Measurements from ENCODE around the gene CYLC1. TPM values are rescaled to one million over a fixed set of nuclear protein-coding genes. Genes with fewer than 3 reads are reported as not detected.

CYLC1 gene
- total RNA-seq (2021; ENCODE audit: unreplicated experiment) = not detected
- polyA plus RNA-seq (2012; ENCODE audit: insufficient read length) = not detected
- percentile 4 among the genes with signal in this experiment for Bru-seq, nascent RNA
- percentile 4 among the genes with signal in this experiment for BruChase-seq, experiment 1, labeled RNA remaining after a 2-hour chase
- BruChase-seq, experiment 2, labeled RNA remaining after a 6-hour chase = not detected
- long read RNA-seq = 0 reads

DNA sequence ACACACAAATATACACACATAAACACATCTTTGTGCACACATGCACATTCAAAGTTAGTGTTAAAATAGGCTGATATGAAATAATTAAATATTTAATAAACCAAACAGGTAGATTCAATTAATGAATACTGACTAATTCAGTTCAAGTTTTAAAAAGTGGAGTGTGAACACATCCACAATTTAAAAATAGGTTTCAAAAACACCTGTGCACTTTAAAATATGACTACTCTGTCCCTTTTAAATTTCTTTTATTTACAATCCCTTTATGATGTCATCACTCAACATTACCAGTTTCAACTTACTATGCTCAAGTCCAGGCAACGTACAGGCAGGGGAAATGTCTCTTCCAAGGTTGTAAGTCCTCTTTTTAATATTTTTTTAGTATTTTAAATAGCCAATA is at the start of gene CYLC1:
CYLC1 (plus strand) TSS at position 301 of the 400 bp plus-strand sequence; CDS start at position 338, 37 bp downstream.
- TF ChIP-seq TCF7L2 (IDR thresholded peaks at IDR 0.05; ENCODE audit: low read depth, low read length) (no peak), REST (IDR thresholded peaks at IDR 0.05; ENCODE audit: insufficient read depth in 1 of 2, low read depth in 2 of 2, low read length in 1 of 2) (no peak), SIN3A (IDR thresholded peaks at IDR 0.05; ENCODE audit: borderline replicate concordance, insufficient read depth, low read depth, low read length) (no peak), POLR2AphosphoS5 (IDR thresholded peaks at IDR 0.05; ENCODE audit: low read depth, low read length) (no peak)
- TF ChIP-seq, protein P1, sequence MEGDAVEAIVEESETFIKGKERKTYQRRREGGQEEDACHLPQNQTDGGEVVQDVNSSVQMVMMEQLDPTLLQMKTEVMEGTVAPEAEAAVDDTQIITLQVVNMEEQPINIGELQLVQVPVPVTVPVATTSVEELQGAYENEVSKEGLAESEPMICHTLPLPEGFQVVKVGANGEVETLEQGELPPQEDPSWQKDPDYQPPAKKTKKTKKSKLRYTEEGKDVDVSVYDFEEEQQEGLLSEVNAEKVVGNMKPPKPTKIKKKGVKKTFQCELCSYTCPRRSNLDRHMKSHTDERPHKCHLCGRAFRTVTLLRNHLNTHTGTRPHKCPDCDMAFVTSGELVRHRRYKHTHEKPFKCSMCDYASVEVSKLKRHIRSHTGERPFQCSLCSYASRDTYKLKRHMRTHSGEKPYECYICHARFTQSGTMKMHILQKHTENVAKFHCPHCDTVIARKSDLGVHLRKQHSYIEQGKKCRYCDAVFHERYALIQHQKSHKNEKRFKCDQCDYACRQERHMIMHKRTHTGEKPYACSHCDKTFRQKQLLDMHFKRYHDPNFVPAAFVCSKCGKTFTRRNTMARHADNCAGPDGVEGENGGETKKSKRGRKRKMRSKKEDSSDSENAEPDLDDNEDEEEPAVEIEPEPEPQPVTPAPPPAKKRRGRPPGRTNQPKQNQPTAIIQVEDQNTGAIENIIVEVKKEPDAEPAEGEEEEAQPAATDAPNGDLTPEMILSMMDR (IDR thresholded peaks at IDR 0.05) = no peak
- no peak for DNase-seq (ENCODE audit: low read depth, low spot score)
- Histone ChIP-seq H3K9me3 (ENCODE audit: control insufficient read depth, insufficient read depth, low read depth, low read length) (no peaks in the 10 kb centered on the region), H3K27me3 (ENCODE audit: control insufficient read depth, insufficient read depth, low read length) (no peaks in the 10 kb centered on the region), H3K4me1 (ENCODE audit: control insufficient read depth, insufficient read depth, low read length) (no peaks in the 10 kb centered on the region), H3K4me3 (ENCODE audit: low read depth in 2 of 2, low read length in 2 of 2) (no peak within 1 kb of the TSS), H3K36me3 (ENCODE audit: control insufficient read depth, insufficient read depth, low read length) (no peaks in the 10 kb centered on the region), H3K27ac (ENCODE audit: low read length) (no peak within 1 kb of the TSS)
- intact Hi-C loops (cut with micrococcal nuclease; ENCODE audit: unreplicated experiment) = no loop called here
- ChIA-PET CTCF (no interaction called here), POLR2A (no interaction called here)
- BruUV-seq (replicated peaks) = no TSS peak
- in situ Hi-C loops (cut with HindIII; ENCODE audit: low pct_unique_long_range_greater_than_20kb, low sequenced_read_pairs) = no loop called here
- ATAC-seq = no peak

DNA sequence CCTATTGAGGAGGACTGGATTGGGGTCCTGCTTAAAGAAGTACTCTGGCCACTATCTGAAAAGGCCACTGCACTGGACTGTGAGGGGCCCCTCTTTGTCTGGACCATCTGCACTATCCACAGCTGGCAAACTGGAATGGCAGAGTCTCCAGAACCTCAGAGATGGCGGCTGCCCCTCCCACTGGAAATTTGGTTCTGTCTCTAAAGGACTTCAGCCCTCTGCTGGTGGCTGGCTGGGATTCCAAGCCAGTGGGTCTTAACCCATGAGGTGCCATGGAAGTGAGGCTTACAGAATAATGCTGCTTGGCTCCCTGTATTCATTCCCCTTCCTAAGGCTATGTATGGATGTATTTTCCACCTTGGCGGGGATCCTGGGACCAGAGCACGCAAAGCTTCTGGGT is 41.6 kb upstream of the CYLC1 start:
- CTCF ChIA-PET = no interaction called here
- TF ChIP-seq, protein P1 (IDR thresholded peaks at IDR 0.05) = no peak
- no peak for TF ChIP-seq REST (IDR thresholded peaks at IDR 0.05; ENCODE audit: insufficient read depth in 1 of 2, low read depth in 2 of 2, low read length in 1 of 2)
- no peak for TF ChIP-seq POLR2AphosphoS5 (IDR thresholded peaks at IDR 0.05; ENCODE audit: low read depth, low read length)
- TF ChIP-seq SIN3A (IDR thresholded peaks at IDR 0.05; ENCODE audit: borderline replicate concordance, insufficient read depth, low read depth, low read length) = no peak
- no peak for TF ChIP-seq TCF7L2 (IDR thresholded peaks at IDR 0.05; ENCODE audit: low read depth, low read length)
- H3K27me3 ChIP-seq (ENCODE audit: control insufficient read depth, insufficient read depth, low read length) = no peaks in the 10 kb centered on the region
- no peak overlapping the region for H3K27ac ChIP-seq (ENCODE audit: low read length)
- H3K4me1 ChIP-seq (ENCODE audit: control insufficient read depth, insufficient read depth, low read length) = no peaks in the 10 kb centered on the region
- intact Hi-C loops (cut with micrococcal nuclease; ENCODE audit: unreplicated experiment) (no loop called here), in situ Hi-C loops (cut with HindIII; ENCODE audit: low pct_unique_long_range_greater_than_20kb, low sequenced_read_pairs) (no loop called here)
- H3K36me3 ChIP-seq (ENCODE audit: control insufficient read depth, insufficient read depth, low read length) = no peaks in the 10 kb centered on the region
- POLR2A ChIA-PET = no interaction called here
- H3K9me3 ChIP-seq (ENCODE audit: control insufficient read depth, insufficient read depth, low read depth, low read length) = no peaks in the 10 kb centered on the region
- H3K4me3 ChIP-seq (ENCODE audit: low read depth in 2 of 2, low read length in 2 of 2) = no peak overlapping the region
- DNase-seq (ENCODE audit: low read depth, low spot score) (no peak), ATAC-seq (no peak)
- no TSS peak for BruUV-seq (replicated peaks)
